Aorta (tissue), 5 donors: ENCODE measurements around the gene PRKN. TPM values are rescaled to one million over a fixed set of nuclear protein-coding genes. Genes with fewer than 3 reads are reported as not detected.

Experiments used
- ATAC-seq: fragments of 200-7000 bp; cut with Tn5 transposase; one replicate; pipeline ENCODE4 v1.9.1; 2022; ENCODE audit warnings: moderate library complexity; ENCODE audit not compliant: low FRiP score
- DNase-seq, 2 donors: peaks; one replicate each; pipeline ENCODE4 v3.0.0-alpha.2; 2020
- H3K27ac ChIP-seq, 2 donors: one replicate each; pipeline ENCODE4 v1.5.1; 2013; ENCODE audit warnings: low read length in 2 of 2, mild to moderate bottlenecking in 2 of 2, moderate library complexity in 2 of 2, control low read depth in 1 of 2, inconsistent platforms in 1 of 2, low read depth in 1 of 2
- H3K27me3 ChIP-seq, 2 donors: one replicate each; pipeline ENCODE4 v1.6.1; 2013; ENCODE audit warnings: control low read depth in 1 of 2, low read length in 1 of 2, mild to moderate bottlenecking in 1 of 2, moderate library complexity in 1 of 2; ENCODE audit not compliant: insufficient read depth in 2 of 2, control insufficient read depth in 1 of 2
- H3K36me3 ChIP-seq, 2 donors: one replicate each; pipeline ENCODE4 v1.6.1; 2013; ENCODE audit warnings: control low read depth in 1 of 2, low read length in 1 of 2, mild to moderate bottlenecking in 1 of 2; ENCODE audit not compliant: insufficient read depth in 2 of 2, control insufficient read depth in 1 of 2
- H3K4me1 ChIP-seq, 2 donors: one replicate each; pipeline ENCODE4 v1.6.1; 2013; ENCODE audit warnings: low read length in 2 of 2, control low read depth in 1 of 2, mild to moderate bottlenecking in 1 of 2, moderate library complexity in 1 of 2; ENCODE audit not compliant: insufficient read depth in 2 of 2, control insufficient read depth in 1 of 2
- H3K4me3 ChIP-seq, 2 donors: one replicate each; pipeline ENCODE4 v1.5.1; 2013; ENCODE audit warnings: low read length in 2 of 2, control low read depth in 1 of 2, mild to moderate bottlenecking in 1 of 2
- H3K9me3 ChIP-seq: one replicate; pipeline ENCODE4 v1.6.1; 2013; ENCODE audit warnings: mild to moderate bottlenecking, low read length; ENCODE audit not compliant: control insufficient read depth
- whole genome bisulfite sequencing, 2 donors: extraction: QIAGEN DNeasy Blood & Tissue Kit; methylation state at CpG; one replicate each; pipeline ENCODE4 v1.1.7; 2013; 5-methylcytosine and 5-hydroxymethylcytosine counted together
- intact Hi-C, 2 donors: fragments of 100-400 bp; cut with DNase I; formaldehyde crosslinking; loops; one replicate each; pipeline versions ENCODE4 v1.14.2 to v1.15.0; 2022
- polyA plus RNA-seq, 2 donors: library from polyadenylated mRNA; stranded (reverse); fragments of 200-250 nt; gene quantifications; one replicate each; pipeline ENCODE4 v1.2.3, GENCODE V29; 2013
- total RNA-seq, 2 donors: library from RNA; stranded (reverse); fragmentation: NEBNext Ultra II Directional; extraction: Animal tissue kit (Norgen Biotek cat#: 25700); gene quantifications; one replicate each; pipeline ENCODE4 v1.2.1, GENCODE V29; 2021
- donor health status: healthy with polysubstance abuse.
- donor health status: Bipolar disorder and iron deficiency.
- donor health status: DM: no; HTN: no; CAD: no.
- donor health status: DM: no; HTN: no; CAD: no.
- donor health status: DM: yes; HTN: yes; CAD: no.

Gene PRKN
- total and polyA plus RNA-seq, 4 donors: 1.0 to 17.3 (median 5.7) TPM

DNA sequence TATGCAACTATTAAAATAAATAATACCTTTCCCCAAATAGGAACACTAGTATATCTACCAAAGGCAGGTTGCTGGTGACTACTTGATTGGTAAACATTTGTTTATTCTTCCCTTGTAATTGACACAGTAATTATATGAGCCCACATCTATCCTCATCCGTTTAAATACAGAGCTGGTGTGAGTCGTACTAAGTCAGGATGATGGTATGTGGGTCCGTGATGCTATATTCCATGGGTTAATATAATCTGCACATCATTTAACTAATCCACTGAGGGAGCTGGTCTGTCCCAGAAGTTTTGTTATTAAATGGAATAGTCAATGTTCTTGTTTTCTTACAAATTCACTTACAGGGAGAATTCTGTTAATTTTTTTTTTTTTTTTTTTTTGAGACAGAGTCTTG is 1289.7 kb downstream of the PRKN start:
- intact Hi-C loops: no loop called here
- WGBS, 2 donors: 94 to 95% methylated on average over 3 of the region's 3 CpGs

DNA sequence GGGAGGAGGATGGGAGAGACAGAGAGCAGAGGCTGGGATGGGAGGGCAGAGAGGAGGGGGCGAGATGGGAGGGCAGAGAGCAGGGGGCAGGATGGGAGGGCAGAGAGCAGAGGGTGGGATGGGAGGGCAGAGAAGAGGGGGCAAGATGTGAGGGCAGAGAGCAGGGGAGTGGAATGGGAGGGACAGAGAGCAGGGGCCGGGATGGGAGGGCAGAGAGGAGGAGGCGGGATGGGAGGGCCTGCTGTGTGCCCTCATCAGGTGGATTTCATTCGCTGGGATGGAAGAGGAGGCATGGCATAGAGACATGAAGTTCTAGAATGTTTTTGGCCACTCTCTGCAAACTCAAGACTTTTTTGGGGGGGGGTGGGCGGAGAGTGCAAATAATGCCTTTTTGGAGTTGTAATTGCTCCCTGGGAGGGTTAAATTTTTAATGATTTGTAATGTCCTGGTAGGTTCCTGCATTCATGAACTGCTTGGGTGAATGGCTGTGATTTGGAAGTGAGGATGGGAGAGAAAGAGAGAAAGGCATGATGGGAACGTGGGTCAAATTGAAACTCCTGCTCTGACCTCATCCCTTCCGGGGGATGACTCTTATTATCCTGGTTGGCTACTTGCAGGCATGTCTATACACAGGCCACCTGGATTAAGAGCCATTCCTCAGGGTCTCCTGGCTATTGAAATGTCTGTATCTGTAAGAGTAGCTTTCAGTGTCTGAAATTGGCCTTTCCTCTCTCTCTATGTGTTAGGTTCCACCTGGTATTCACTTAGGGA is 1291.3 kb downstream of the PRKN start:
- Histone ChIP-seq H3K36me3 (no peaks in the 10 kb centered on the region), H3K27me3 (no peaks in the 10 kb centered on the region), H3K9me3 (no peaks in the 10 kb centered on the region), H3K4me3 (no peak overlapping the region), H3K27ac (no peak overlapping the region), H3K4me1 (no peaks in the 10 kb centered on the region)
- DNase-seq (no peak), ATAC-seq (no peak)
- 75 to 87% methylated on average over 7 of the region's 7 CpGs for WGBS, 2 donors
- intact Hi-C loops: no loop called here

More for the DNA sequence above, 1289.7 kb downstream of the PRKN start:
- no peak for ATAC-seq
- no peak overlapping the region for H3K27ac ChIP-seq
- no peaks in the 10 kb centered on the region for H3K27me3 ChIP-seq
- H3K4me1 ChIP-seq: no peaks in the 10 kb centered on the region
- DNase-seq: no peak
- H3K36me3 ChIP-seq: no peaks in the 10 kb centered on the region
- H3K9me3 ChIP-seq: no peaks in the 10 kb centered on the region
- no peak overlapping the region for H3K4me3 ChIP-seq

DNA sequence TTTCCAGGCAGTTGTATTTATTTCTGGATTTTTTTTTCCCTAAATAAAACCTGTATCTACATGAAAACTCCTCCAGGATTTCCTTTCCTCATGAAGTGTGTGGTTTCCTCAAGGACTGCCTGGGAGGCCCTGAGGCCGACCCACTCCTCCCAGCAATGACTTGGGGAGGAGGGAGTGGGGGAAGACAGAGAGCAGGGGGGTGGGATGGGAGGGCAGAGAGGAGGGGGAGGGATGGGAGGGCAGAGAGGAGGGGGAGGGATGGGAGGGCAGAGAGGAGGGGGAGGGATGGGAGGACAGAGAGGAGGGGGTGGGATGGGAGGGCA is 1291.9 kb downstream of the PRKN start:
- H3K27me3 ChIP-seq: no peaks in the 10 kb centered on the region
- H3K4me3 ChIP-seq: no peak overlapping the region
- H3K36me3 ChIP-seq: no peaks in the 10 kb centered on the region
- no peak overlapping the region for H3K27ac ChIP-seq
- ATAC-seq: no peak
- no peaks in the 10 kb centered on the region for H3K9me3 ChIP-seq
- no peaks in the 10 kb centered on the region for H3K4me1 ChIP-seq
- intact Hi-C loops: no loop called here
- WGBS, 2 donors: 3 to 14% methylated on average over 1 of the region's 1 CpG
- DNase-seq: no peak

DNA sequence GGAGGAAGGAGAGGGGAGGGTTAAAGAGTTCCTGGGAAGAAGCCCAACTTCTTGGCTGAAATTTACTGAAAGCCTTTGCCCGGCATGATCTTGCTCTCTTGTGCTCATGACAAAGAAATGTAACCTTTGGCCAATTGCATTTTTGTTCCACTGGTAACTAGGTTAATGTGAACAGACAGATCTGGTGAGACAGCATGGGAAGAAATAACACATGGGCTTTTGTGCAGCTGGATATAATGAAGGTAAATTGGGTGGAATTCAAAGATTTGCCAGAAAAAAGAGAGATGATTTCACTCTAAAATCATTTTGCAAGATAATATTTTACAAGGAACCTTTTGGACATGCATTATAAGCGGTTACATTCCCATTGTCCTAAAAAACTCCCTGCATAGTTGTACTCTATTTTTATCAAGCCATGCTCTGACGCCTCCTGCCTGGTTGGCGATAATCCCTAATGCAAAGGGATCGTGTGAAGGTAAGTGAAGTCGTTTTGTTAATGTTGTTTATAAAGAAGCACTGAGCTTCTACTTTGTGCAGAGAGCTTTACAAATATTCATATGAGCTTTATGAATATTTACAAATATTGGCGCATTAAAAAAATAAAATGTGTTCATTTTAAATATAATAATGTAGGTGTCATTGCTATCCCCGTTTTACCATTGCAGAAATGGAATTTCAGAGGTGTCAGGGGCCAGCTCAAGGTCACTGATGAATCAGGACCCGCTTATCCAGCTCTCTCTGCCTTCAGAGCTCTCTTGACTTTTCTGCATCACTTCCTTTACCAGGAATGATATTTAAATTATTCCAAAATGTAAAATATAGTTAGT is 1292.4 kb downstream of the PRKN start:
- intact Hi-C loops: no loop called here
- H3K9me3 ChIP-seq: no peaks in the 10 kb centered on the region
- no peaks in the 10 kb centered on the region for H3K4me1 ChIP-seq
- 12 to 13% methylated on average over 9 of the region's 9 CpGs for WGBS, 2 donors
- DNase-seq (no peak), ATAC-seq (peak; percentile 54)
- H3K27me3 ChIP-seq: no peaks in the 10 kb centered on the region
- H3K27ac ChIP-seq: peak overlapping the region in 1 of 2 donors; percentile 67
- no peak overlapping the region for H3K4me3 ChIP-seq
- H3K36me3 ChIP-seq: no peaks in the 10 kb centered on the region

DNA sequence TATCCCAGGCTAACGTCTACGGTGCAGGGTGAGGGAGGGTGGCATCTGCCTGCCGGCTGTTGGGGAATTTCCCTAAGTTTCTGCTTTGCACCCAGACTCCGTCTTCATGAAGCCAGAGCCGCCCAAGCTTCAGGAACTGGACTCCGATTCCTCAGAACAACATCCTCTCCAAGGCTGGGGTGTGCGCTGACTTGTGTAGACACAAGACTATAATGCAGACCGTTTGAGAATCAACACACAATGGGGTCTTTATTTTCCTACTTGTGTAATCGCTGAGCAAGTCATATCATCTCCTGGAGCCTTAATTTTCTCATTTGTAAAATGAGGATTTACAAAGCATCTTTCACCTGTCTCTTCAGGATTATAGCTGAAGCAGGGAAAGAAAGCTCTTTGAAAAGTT is 1293.2 kb downstream of the PRKN start:
- no peaks in the 10 kb centered on the region for H3K4me1 ChIP-seq
- intact Hi-C loops: no loop called here
- 7 to 8% methylated on average over 9 of the region's 9 CpGs for WGBS, 2 donors
- no peak for DNase-seq
- no peaks in the 10 kb centered on the region for H3K27me3 ChIP-seq
- no peaks in the 10 kb centered on the region for H3K36me3 ChIP-seq
- peak overlapping the region in 1 of 2 donors; percentile 54 for H3K27ac ChIP-seq
- H3K9me3 ChIP-seq: no peaks in the 10 kb centered on the region
- no peak for ATAC-seq
- H3K4me3 ChIP-seq: peak overlapping the region in 1 of 2 donors; percentile 38

DNA sequence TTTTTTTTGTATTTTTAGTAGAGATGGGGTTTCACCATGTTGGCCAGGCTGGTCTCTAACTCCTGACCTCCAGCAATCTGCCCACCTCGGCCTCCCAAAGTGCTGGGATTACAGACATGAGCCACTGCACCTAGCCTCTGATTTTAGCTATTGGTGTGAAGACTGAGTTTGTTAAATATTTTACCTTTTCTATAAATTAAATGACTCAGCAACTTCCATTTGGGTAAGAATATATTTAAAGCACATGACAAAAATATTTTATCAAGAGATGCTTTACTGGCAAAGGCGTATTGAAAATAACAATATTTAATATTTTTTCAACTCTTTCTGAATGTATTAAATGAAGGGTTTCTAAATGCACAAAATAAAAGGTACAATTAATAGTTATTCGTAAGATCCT is 1295.0 kb downstream of the PRKN start:
- Histone ChIP-seq H3K9me3 (no peaks in the 10 kb centered on the region), H3K4me1 (no peaks in the 10 kb centered on the region), H3K27me3 (no peaks in the 10 kb centered on the region), H3K4me3 (no peak overlapping the region), H3K27ac (no peak overlapping the region), H3K36me3 (no peaks in the 10 kb centered on the region)
- 96% methylated on average over 3 of the region's 3 CpGs for WGBS, 2 donors
- intact Hi-C loops: no loop called here
- DNase-seq (no peak), ATAC-seq (no peak)

DNA sequence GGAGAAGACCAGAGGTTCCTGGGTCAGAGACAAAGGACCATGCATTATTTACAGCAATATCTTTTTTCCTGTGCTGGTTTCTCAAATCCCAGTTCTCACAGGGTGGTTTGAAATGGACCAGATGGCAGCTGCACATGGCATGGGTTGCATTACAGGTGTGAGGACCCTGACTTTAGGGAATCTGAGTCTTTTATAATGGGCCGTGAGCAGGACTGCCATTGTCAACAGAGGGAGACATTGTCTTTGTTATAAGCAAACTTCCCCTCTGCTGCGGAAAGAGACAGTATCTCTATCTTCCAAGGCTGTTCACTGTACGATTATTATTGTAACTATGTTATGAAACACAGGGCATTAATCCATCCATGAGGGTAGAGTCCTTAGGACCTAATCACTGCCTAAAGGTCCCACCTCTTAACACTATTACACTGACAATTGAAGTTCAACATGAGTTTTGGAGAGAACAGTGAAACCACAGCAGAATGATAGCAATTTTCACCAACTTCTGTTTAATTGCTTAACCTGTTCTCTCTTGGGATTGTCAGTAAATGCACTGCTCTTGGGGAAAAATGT is 1297.6 kb downstream of the PRKN start:
- no peaks in the 10 kb centered on the region for H3K27me3 ChIP-seq
- ATAC-seq: no peak
- no peaks in the 10 kb centered on the region for H3K9me3 ChIP-seq
- no peak for DNase-seq
- H3K27ac ChIP-seq: no peak overlapping the region
- 94 to 99% methylated on average over 3 of the region's 3 CpGs for WGBS, 2 donors
- intact Hi-C loops: no loop called here
- H3K36me3 ChIP-seq: no peaks in the 10 kb centered on the region
- H3K4me1 ChIP-seq: no peaks in the 10 kb centered on the region
- no peak overlapping the region for H3K4me3 ChIP-seq

DNA sequence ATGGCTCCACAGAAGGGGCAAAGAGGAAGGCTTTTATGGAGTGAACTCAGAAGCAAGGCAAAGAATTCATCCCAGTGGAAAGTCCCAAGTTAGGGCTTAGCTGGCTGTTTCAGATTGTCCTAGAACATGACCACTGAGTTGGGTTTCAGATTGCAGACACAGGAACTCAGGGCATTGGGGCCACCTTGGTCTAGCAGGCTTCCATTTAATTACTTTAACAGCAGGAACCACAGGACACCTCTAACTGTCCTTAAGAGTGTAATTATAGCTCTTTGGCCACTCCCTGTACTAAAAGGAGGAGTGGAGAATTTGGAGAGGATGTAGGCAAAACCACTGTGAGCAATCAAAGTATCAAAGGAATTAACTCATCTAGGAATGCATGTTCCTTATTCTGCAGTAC is 1303.1 kb downstream of the PRKN start:
- Histone ChIP-seq H3K27me3 (no peaks in the 10 kb centered on the region), H3K4me3 (no peak overlapping the region), H3K36me3 (no peaks in the 10 kb centered on the region), H3K4me1 (no peaks in the 10 kb centered on the region), H3K27ac (no peak overlapping the region), H3K9me3 (no peaks in the 10 kb centered on the region)
- ATAC-seq (no peak), DNase-seq (no peak)
- intact Hi-C loops: no loop called here
